GM19438 (cell line): ENCODE measurements around the gene ZNF425.
"Not testable (repeated sequence)": the region's sequence is repeated elsewhere in the genome, so short reads cannot be mapped to it uniquely, and the experiment has no call there.

ENCODE experiments used
- ATAC-seq: cut with Tn5 transposase; IDR thresholded peaks from one replicate; pipeline ENCODE4 v1.9.1; 2021; ENCODE audit warnings: low read depth; ENCODE audit not compliant: unreplicated experiment

Gene ZNF425

DNA sequence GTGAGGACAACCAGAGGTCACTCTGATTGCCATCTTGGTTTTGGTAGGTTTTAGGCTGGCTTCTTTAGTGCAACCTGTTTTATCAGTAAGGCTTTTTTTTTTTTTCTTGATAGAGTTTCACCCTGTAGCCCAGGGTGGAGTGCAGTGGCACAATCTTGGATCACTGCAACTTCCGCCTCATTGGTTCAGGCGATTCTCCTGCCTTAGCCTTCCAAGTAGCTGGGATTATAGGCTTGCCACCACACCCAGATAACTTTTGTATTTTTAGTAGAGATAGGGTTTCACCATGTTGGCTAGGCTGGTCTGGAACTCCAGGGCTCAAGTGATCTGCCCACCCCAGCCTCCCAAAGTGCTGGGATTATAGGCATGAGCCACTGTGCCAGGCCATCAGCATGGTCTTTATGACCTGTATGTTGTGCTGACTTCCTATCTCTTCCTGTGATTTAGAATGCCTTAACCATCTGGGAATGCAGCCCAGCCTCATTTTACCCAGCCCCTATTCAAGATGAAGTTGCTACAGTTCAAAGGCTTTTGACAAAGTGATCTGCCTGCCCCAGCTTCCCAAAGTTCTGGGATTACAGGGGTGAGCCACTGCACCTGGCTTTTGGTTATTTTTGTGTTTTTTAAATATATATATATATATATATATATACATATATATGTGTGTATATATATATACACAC is 7.0 kb upstream of the ZNF425 start:
- no peak for ATAC-seq

DNA sequence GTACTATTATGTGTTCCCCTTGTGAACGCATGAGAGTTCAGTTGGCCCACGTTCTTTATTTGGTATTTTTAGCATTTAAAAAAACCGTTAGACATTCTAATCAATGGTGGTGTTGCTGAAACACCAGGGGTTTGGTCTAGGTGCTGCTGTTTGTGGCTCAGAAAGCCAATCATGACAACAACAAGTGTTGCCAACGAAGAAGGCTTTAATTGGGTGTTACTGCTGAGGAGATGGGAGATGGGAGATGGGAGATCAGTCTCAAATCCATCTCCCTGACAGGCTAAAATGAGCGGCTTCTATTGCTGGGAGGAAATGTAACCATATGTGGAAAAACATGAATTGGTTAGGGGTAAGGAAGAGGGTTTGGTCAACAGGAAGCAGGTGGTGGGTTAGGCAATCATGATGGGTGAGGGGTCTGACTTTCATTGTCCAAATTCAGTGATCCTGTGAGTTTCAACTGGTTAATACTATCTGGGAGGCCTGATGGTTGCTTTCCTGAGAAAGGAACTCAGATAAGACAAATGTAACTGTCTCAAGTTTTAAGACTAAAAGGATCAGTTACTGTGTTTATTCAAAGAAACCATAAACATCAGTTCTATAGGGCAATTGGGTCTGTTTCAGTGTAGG is 4.6 kb upstream of the ZNF425 start:
- ATAC-seq, result no peak

GRCh38 chr7:149126662-149127266 is 640 bp upstream of the ZNF425 start:
- ATAC-seq, result peak; percentile 30

GRCh38 chr7:149125189-149125862 is 798 bp downstream of the ZNF425 start:
- ATAC-seq, result no peak

- ATAC-seq, result no peak
Measured at GRCh38 chr7:149109969-149110368, 16.2 kb downstream of the ZNF425 start.

DNA sequence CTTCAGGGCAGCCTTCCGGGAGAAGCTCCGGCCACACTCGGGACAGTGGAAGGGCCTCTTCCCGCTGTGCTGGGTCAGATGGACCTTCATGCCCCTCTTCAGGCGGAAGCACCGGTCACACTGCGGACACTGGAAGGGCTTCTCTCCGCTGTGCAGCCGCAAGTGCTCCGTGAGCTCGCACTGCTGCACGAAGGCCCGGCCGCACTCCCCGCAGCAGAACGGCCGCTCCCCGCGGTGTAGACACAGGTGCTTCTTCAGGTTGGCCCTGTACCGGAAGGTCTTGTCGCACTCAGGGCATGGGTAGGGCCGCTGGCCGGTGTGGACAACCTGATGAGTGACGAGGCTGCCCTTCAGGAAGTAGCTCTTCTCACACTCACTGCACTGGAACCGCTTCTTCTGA is 21.4 kb downstream of the ZNF425 start:
- ATAC-seq, result no peak

- no peak for ATAC-seq
Measured at GRCh38 chr7:149104214-149104613, 21.9 kb downstream of the ZNF425 start.

DNA sequence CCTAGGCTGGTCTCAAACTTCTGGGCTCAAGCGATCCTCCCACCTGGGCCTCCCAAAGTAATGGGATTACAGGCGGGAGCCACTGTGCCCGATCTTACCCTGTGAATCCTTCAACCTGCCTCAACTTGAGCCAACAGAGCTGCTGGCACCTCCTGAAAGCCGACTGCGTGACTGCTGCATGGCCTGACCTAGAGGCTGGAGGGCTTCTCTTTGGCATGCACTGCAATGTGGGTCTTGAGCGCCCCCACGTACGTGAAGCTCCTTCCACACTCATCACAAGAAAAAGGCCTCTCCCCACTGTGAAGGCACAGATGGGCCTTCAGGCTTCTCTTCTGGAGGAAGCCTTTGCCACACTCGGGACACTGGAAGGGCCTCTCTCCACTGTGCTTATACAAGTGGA is 22.7 kb downstream of the ZNF425 start:
- no peak for ATAC-seq

DNA sequence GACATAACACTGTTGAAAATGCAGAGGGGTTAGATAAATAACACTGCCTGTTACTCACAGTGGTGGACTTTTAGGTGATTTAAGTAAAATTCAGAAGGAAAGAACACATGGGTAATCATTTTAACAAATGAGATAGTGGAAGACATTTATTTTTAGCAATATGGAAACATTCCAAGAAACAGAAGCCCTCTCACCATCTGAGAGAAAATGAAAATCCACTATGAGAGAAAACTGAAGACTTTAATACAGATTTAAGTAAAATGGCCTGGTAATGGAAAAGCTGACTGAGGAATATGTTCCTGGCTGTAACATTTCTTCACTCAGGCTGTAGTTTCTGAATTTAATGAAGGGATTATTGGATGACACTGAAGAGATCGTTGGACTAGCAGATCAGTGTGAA is 23.5 kb downstream of the ZNF425 start:
- ATAC-seq, result no peak

- no peak for ATAC-seq
Measured at GRCh38 chr7:149100821-149101220, 25.3 kb downstream of the ZNF425 start.

GRCh38 chr7:149099058-149099457 is 27.1 kb downstream of the ZNF425 start:
- ATAC-seq, result no peak

DNA sequence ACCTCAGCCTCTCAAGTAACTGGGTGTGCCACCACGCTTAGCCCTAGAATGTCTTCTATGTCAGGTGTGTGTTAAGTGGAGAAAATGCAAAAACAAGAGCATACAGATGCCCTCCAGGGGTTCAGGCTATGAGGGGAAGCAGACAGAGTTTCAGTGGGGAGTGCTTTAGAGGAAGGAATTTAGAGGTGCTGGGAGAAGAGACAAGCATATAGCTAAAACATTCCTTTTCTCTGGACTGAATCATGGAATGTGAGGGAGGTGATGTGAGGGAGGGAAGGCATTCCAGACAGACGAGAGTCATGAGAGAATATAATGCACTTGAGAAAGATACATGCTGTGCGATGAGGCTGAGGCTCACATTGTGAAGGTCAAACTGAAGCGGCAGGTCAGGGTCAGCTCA is 29.0 kb downstream of the ZNF425 start:
- ATAC-seq, result no peak

DNA sequence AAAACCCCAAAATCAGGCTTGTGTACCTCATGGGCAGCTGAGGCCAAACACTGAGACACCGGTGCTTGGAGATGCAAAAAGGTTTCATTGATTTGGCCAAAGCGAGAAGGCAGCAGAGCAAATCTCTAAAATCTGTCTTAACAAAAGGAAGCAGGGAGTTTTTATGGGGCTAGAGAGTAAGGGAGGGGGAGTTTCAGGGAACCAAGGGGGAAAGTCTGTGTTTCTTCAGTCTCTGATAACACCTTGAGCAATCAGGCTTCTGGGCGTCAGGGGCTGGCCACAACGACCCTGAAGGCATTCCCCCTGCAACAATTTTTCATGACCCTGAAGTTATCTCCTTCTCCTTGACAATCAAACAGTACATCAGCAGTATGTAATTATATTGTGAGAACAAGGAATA is 32.9 kb downstream of the ZNF425 start:
- ATAC-seq, result no peak

GRCh38 chr7:149092244-149092643 is 33.9 kb downstream of the ZNF425 start:
- not testable (repeated sequence) for ATAC-seq

GRCh38 chr7:149090397-149091195 is 35.5 kb downstream of the ZNF425 start, which contains the start of gene ZNF786:
TSS of gene ZNF786 (minus strand) at chr7:149090718. CDS start at chr7:149090640, 78 bp downstream.
- peak; percentile 82 for ATAC-seq

DNA sequence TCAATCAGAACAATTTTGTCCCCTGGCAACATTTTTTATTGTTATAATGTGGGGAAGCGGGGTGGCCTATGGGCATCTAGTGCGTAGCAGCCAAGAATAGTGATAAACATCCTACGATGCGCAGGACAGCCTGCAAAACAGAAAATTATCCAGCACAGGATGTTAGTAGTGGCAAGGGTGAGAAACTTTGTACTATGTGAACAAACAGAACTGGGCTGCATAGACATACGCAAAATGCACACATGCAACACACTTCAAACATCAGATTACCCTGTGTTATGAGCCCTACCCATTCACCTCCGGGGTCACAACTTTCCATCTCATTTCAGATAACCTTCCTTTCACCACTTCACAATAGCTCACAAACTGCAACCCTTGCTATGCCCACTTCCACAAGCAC is 38.7 kb downstream of the ZNF425 start:
- ATAC-seq, result no peak

DNA sequence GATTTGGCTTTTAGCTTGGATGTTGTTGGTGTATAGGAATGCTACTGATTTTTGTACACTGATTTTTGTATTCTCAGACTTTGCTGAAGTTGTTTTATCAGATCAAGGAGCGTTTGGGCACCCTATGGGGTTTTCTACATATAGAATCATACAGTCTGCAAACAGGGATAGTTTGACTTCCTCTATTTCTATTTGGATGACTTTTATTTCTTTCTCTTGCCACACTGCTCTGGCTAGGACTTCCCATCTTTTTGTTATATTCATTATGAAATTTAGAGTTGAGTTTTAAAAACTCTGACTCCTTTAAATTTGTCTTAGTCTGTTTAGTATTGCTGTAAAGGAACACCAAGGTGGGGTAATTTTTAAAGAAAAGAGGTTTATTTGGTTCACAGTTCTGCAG is 40.3 kb downstream of the ZNF425 start:
- no peak for ATAC-seq

GRCh38 chr7:149084407-149084806 is 41.7 kb downstream of the ZNF425 start:
- ATAC-seq, result no peak

DNA sequence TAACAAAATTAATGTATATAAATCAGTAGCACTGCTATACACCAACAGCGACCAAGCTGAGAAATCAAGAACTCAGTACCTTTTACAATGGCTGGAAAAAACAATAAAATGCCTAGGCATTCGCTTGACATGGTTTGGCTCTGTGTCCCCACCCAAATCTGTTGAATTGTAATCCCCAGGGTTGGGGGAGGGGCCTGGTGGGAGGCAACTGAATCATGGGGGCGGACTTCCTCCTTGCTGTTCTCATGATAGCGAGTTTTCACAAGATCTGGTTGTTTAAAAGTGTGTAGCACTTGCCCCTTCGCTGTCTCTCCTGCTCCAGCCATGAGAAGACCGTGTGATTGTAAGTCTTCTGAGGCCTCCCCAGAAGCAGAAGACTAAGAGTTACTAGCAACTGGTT is 44.2 kb downstream of the ZNF425 start:
- no peak for ATAC-seq

- ATAC-seq, result no peak
Measured at GRCh38 chr7:149077594-149077993, 48.5 kb downstream of the ZNF425 start.

GRCh38 chr7:149075286-149075685 is 50.8 kb downstream of the ZNF425 start:
- ATAC-seq, result no peak
